Natural killer cell treated with Interleukin-12 subunit alpha and Interleukin-12 subunit beta and Interleukin-15 and Interleukin-18, amount 100 ng/mL, for 72 hours (primary cell): ENCODE data around the gene AMHR2. TPM values are rescaled to one million over a fixed set of nuclear protein-coding genes. Genes with fewer than 3 reads are reported as not detected.
A peak's percentile ranks its signal among the peaks of the same experiment; 100 is the strongest.
"Not testable (repeated sequence)": the region's sequence is repeated elsewhere in the genome, so short reads cannot be mapped to it uniquely, and the experiment has no call there.

Source experiments
- ATAC-seq, 2 donors: fragments of 150-1000 bp; cut with Tn5 transposase in 1 of 2; sonication (Bioruptor Pico), chemical (Tn5 transposase) in 1 of 2; 2 replicates each; pipeline ENCODE4 v1.10.0; 2021
- DNase-seq: peaks from one replicate; pipeline ENCODE4 v3.0.0; 2022; ENCODE audit warnings: low spot score
- H3K27ac Mint-ChIP-seq, 2 donors: 1 replicate in 1 of 2; 2 replicates in 1 of 2; pipeline ENCODE4 v1.8.0; 2022; ENCODE audit warnings: mixed read lengths in 2 of 2, mild to moderate bottlenecking in 1 of 2, moderate library complexity in 1 of 2
- H3K27me3 Mint-ChIP-seq, 2 donors: 1 replicate in 1 of 2; 2 replicates in 1 of 2; pipeline ENCODE4 v1.8.0; 2022; ENCODE audit warnings: mixed read lengths in 2 of 2
- H3K36me3 Mint-ChIP-seq: one replicate; pipeline ENCODE4 v1.8.0; 2022; ENCODE audit warnings: mixed read lengths
- H3K4me1 Mint-ChIP-seq, 2 donors: 1 replicate in 1 of 2; 2 replicates in 1 of 2; pipeline ENCODE4 v1.8.0; 2022; ENCODE audit warnings: low read depth in 2 of 2, mixed read lengths in 2 of 2, mild to moderate bottlenecking in 1 of 2
- H3K4me3 Mint-ChIP-seq: one replicate; pipeline ENCODE4 v1.8.0; 2022; ENCODE audit warnings: mixed read lengths
- H3K9me3 Mint-ChIP-seq: 2 replicates; pipeline ENCODE4 v1.8.0; 2022; ENCODE audit warnings: mixed read lengths
- total RNA-seq, 2 donors: library from RNA; stranded (reverse); gene quantifications; one replicate each; pipeline ENCODE4 v1.2.3, GENCODE V29; 2022

AMHR2 gene
- total RNA-seq, 2 donors from 2014 or later: not detected

- peaks cover 6% of the 10 kb centered on the region for H3K36me3 Mint-ChIP-seq
- H3K27me3 Mint-ChIP-seq: no peaks in the 10 kb centered on the region
- ATAC-seq (no peak), DNase-seq (no peak)
- H3K4me1 Mint-ChIP-seq: peaks cover 31 to 33% of the 10 kb centered on the region in 2 donors
- H3K4me3 Mint-ChIP-seq: peak overlapping the region; percentile 3
- H3K9me3 Mint-ChIP-seq: no peaks in the 10 kb centered on the region
- H3K27ac Mint-ChIP-seq: peak overlapping the region in 1 of 2 donors; percentile 53
Observed at GRCh38 chr12:53389702-53390101, 34.0 kb upstream of the AMHR2 start.

DNA sequence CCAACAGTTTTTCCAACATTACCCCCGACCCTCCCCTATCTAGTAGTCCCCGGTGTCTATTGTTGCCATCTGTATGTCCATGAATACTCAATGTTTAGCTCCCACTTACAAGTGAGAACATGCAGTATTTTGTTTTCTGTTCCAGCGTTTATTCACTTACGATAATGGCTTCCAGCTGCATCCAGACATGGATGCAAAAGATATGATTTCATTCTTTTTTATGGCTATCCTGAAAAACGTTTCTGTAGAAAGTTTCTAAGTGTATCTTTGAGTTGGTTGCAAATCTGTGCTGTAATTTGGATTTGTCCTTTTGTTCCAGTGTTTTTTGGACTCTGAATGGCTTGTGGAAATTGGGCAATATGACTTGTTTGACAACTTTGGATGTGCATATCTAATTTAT, 31.9 kb upstream of the AMHR2 start:
- Mint-ChIP-seq H3K27ac (no peak overlapping the region), H3K9me3 (no peaks in the 10 kb centered on the region), H3K36me3 (no peaks in the 10 kb centered on the region), H3K4me1 (peaks cover 24 to 28% of the 10 kb centered on the region in 2 donors), H3K27me3 (no peaks in the 10 kb centered on the region), H3K4me3 (no peak overlapping the region)
- no peak for ATAC-seq
- DNase-seq: no peak

GRCh38 chr12:53399896-53400295, 23.8 kb upstream of the AMHR2 start:
- Mint-ChIP-seq H3K27ac (no peak overlapping the region), H3K4me3 (no peak overlapping the region), H3K9me3 (no peaks in the 10 kb centered on the region), H3K36me3 (no peaks in the 10 kb centered on the region), H3K4me1 (peaks cover 3 to 4% of the 10 kb centered on the region in 2 donors), H3K27me3 (no peaks in the 10 kb centered on the region)
- ATAC-seq (no peak), DNase-seq (no peak)

- not testable (repeated sequence) for H3K4me1 Mint-ChIP-seq, H3K9me3 Mint-ChIP-seq, H3K27ac Mint-ChIP-seq, ATAC-seq, H3K27me3 Mint-ChIP-seq, H3K4me3 Mint-ChIP-seq, H3K36me3 Mint-ChIP-seq, DNase-seq
Observed at GRCh38 chr12:53402351-53402750, 21.3 kb upstream of the AMHR2 start.

DNA sequence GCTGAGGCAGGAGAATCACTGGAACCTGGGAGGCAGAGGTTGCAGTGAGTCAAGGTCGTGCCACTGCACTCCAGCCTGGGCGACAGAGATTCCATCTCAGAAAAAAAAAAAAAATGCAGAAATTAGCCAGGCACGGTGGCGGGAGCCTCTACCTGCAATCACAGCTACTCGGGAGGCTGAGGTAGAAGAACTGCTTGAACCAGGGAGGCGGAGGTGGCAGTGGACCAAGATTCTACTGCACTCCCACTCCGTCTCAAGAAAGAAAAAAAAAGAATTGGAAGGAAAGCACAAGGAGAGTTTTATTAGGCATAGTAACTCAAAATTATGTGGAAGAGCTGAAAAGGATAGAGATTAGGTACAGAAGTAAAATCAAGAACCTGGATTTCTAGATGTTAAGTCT, 20.8 kb upstream of the AMHR2 start:
- DNase-seq: no peak
- Mint-ChIP-seq H3K27ac (no peak overlapping the region), H3K9me3 (no peaks in the 10 kb centered on the region), H3K27me3 (no peaks in the 10 kb centered on the region), H3K4me3 (no peak overlapping the region), H3K36me3 (no peaks in the 10 kb centered on the region), H3K4me1 (peaks cover 4 to 5% of the 10 kb centered on the region in 2 donors)
- ATAC-seq: no peak

- Mint-ChIP-seq H3K27ac (no peak overlapping the region), H3K27me3 (no peaks in the 10 kb centered on the region), H3K9me3 (no peaks in the 10 kb centered on the region), H3K4me3 (no peak overlapping the region), H3K4me1 (peaks cover 17 to 19% of the 10 kb centered on the region in 2 donors), H3K36me3 (peaks cover 21% of the 10 kb centered on the region)
- no peak for DNase-seq
- ATAC-seq: no peak
Observed at GRCh38 chr12:53410951-53411350, 12.7 kb upstream of the AMHR2 start.

GRCh38 chr12:53413485-53414204, 10.0 kb upstream of the AMHR2 start:
- no peak for ATAC-seq
- Mint-ChIP-seq H3K4me1 (peaks cover 18 to 19% of the 10 kb centered on the region in 2 donors), H3K4me3 (no peak overlapping the region), H3K36me3 (peaks cover 21% of the 10 kb centered on the region), H3K9me3 (no peaks in the 10 kb centered on the region), H3K27me3 (no peaks in the 10 kb centered on the region), H3K27ac (peak overlapping the region; percentile 39 to 71)
- no peak for DNase-seq

- Mint-ChIP-seq H3K27ac (no peak overlapping the region), H3K36me3 (peaks cover 14% of the 10 kb centered on the region), H3K4me3 (no peak overlapping the region), H3K4me1 (peaks cover 19 to 20% of the 10 kb centered on the region in 2 donors), H3K9me3 (no peaks in the 10 kb centered on the region), H3K27me3 (no peaks in the 10 kb centered on the region)
- no peak for DNase-seq
- ATAC-seq: no peak
Observed at GRCh38 chr12:53414756-53415417, 8.8 kb upstream of the AMHR2 start.

DNA sequence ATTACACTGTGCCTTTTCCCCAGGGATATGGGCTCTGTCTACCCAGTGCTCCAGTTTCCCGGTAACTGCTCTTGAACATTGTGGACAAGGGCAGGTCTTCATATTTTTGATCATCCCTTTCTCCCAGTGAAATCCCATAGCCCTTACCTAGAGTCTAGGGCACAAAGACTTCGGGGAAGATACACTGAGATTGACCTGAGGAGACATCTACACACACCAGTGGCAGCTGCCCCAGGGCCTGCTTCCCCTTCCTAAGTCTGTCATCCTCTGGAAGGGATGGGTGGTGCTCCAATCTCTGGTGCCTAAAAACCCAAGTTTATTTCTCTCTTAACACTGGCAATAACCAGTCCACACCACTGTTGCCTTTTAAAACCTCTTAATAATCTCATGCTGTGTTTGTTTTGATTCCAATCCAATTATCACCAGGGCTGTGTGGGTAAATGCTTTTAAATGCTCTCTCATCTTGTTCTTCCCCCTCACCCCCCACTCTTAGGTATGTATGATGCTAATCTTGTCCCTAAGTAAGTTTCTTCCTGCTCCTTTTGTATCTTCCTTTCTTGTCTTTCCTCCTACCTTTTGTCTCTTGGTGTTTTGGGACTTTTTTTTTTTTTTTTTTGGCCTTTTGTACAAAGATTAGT, 7.8 kb upstream of the AMHR2 start:
- H3K27me3 Mint-ChIP-seq, H3K4me3 Mint-ChIP-seq, H3K36me3 Mint-ChIP-seq, DNase-seq, ATAC-seq, H3K9me3 Mint-ChIP-seq: not testable (repeated sequence)
- Mint-ChIP-seq H3K27ac (peak overlapping the region; percentile 19 to 20), H3K4me1 (peaks cover 19 to 20% of the 10 kb centered on the region in 2 donors)

- DNase-seq, H3K27ac Mint-ChIP-seq, H3K4me3 Mint-ChIP-seq, H3K36me3 Mint-ChIP-seq, H3K27me3 Mint-ChIP-seq, H3K9me3 Mint-ChIP-seq, ATAC-seq: not testable (repeated sequence)
- peaks cover 19 to 20% of the 10 kb centered on the region in 2 donors for H3K4me1 Mint-ChIP-seq
Observed at GRCh38 chr12:53417291-53417816, 6.3 kb upstream of the AMHR2 start.

DNA sequence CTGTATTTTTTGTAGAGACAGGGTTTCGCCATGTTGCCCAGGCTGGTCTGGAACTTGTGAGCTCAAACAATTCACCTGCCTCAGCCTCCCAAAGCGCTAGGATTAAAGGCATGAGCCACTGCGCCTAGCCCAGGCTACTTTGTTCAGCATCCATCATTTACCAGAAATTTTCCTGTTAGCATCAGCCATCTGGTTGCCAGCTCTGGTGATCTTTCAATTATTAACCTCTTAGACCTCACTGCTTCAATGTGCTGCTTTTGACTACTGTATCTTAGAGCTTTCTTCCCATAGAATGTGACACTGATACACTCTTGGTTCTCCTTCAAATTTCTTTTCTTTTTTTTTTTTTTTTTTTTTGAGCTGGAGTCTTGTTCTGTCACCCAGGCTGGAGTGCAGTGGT, 5.4 kb upstream of the AMHR2 start:
- DNase-seq (no peak), ATAC-seq (no peak)
- Mint-ChIP-seq H3K36me3 (no peaks in the 10 kb centered on the region), H3K9me3 (no peaks in the 10 kb centered on the region), H3K27ac (peak overlapping the region in 1 of 2 donors; percentile 8), H3K4me3 (no peak overlapping the region), H3K27me3 (no peaks in the 10 kb centered on the region), H3K4me1 (peaks cover 11 to 13% of the 10 kb centered on the region in 2 donors)

- Mint-ChIP-seq H3K36me3 (no peaks in the 10 kb centered on the region), H3K9me3 (no peaks in the 10 kb centered on the region), H3K27me3 (no peaks in the 10 kb centered on the region), H3K4me1 (peaks cover 7 to 11% of the 10 kb centered on the region in 2 donors), H3K27ac (no peak overlapping the region), H3K4me3 (no peak overlapping the region)
- DNase-seq (no peak), ATAC-seq (no peak)
Observed at GRCh38 chr12:53419756-53420155, 3.9 kb upstream of the AMHR2 start.

DNA sequence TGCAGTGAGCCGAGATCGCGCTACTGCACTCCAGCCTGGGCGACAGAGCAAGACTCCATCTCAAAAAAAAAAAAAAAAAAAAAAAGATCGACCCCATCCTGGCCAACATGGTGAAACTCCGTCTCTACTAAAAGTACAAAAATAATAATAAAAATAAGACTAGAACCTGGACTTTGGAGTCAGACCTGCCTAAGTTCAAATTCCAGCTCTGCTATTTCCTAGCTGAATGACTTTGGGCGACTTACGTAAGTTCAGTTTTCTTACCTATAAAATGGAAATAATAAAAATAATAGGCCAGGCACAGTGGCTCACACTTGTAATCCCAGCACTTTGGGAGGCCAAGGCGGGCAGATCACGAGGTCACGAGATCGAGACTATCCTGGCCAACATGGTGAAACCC, 1.4 kb upstream of the AMHR2 start:
- ATAC-seq, H3K4me3 Mint-ChIP-seq, H3K9me3 Mint-ChIP-seq, H3K27ac Mint-ChIP-seq, H3K36me3 Mint-ChIP-seq, DNase-seq, H3K27me3 Mint-ChIP-seq: not testable (repeated sequence)
- peaks cover 7 to 11% of the 10 kb centered on the region in 2 donors for H3K4me1 Mint-ChIP-seq
